K562 (cell line): Measurements from ENCODE around the gene TPX2. TPM values are rescaled to one million over a fixed set of nuclear protein-coding genes. Genes with fewer than 3 reads are reported as not detected.
A peak's percentile ranks its signal among the peaks of the same experiment; 100 is the strongest.

Experiments used
- CEBPG ChIP-seq, 3 experiments: fragments of 200-800 bp in 1 of 3; sonication (Bioruptor generic) in 1 of 3; sonication (generic) in 1 of 3; formaldehyde crosslinking in 1 of 3; IDR thresholded peaks in 2 of 3; conservative IDR thresholded peaks in 1 of 3; 2 replicates each; pipeline versions ENCODE4 v1.6.1 to v1.8.0; 2016 to 2022; ENCODE audit warnings: missing compliant biosample characterization in 2 of 3, missing genetic modification characterization in 2 of 3, mild to moderate bottlenecking in 1 of 3, missing genetic modification reagents in 1 of 3
- CHCHD3 ChIP-seq: fragments of 250-450 bp; sonication (Bioruptor Pico); IDR thresholded peaks from 2 replicates; pipeline ENCODE4 v2.1.2; 2022; ENCODE audit warnings: mild to moderate bottlenecking
- KDM4B ChIP-seq, 2 experiments: fragments of 450-650 bp in 1 of 2; sonication (generic) in 1 of 2; IDR thresholded peaks; 2 replicates each; pipeline ENCODE4 v1.6.1; 2016 to 2017; ENCODE audit warnings: borderline replicate concordance in 2 of 2, antibody characterized with exemption in 1 of 2, low read depth in 1 of 2, mild to moderate bottlenecking in 1 of 2
- MXI1 ChIP-seq: IDR thresholded peaks from 2 replicates; pipeline ENCODE4 v1.6.1; 2011; ENCODE audit warnings: low read depth, mild to moderate bottlenecking, improper control_type of control experiment, low read length
- POLR2H ChIP-seq: IDR thresholded peaks from 2 replicates; pipeline ENCODE4 v1.6.1; 2016; ENCODE audit warnings: missing genetic modification characterization, low read depth, mild to moderate bottlenecking, control low read depth, missing compliant biosample characterization, moderate library complexity
- RAD51 ChIP-seq: fragments of 450-650 bp; IDR thresholded peaks from 2 replicates; pipeline ENCODE4 v1.7.1; 2016; ENCODE audit warnings: low read depth, mild to moderate bottlenecking, borderline replicate concordance
- RCOR1 ChIP-seq, 2 experiments: IDR thresholded peaks; 2 replicates each; pipeline ENCODE4 v1.6.1; 2012; ENCODE audit warnings: low read depth in 2 of 2, low read length in 2 of 2, borderline replicate concordance in 1 of 2, improper control_type of control experiment in 1 of 2
- SREBF1 ChIP-seq: fragments of 150-350 bp; IDR thresholded peaks from 2 replicates; pipeline ENCODE4 v1.6.1; 2014; ENCODE audit warnings: antibody characterized with exemption, low read depth, low read length, borderline replicate concordance
- SREBF2 ChIP-seq: sonication (generic); formaldehyde crosslinking; IDR thresholded peaks from 2 replicates; pipeline ENCODE4 v1.4.0; 2020; ENCODE audit warnings: mild to moderate bottlenecking, missing genetic modification reagents
- TEAD1 ChIP-seq, 2 experiments: fragments of 450-650 bp in 1 of 2; sonication (generic) in 1 of 2; formaldehyde crosslinking; IDR thresholded peaks; 2 replicates each; pipeline versions ENCODE4 v1.4.0 to v1.8.0; 2020 to 2022; ENCODE audit warnings: mild to moderate bottlenecking in 2 of 2, missing genetic modification reagents in 1 of 2
- THRAP3 ChIP-seq: fragments of 450-650 bp; IDR thresholded peaks from 2 replicates; pipeline ENCODE4 v1.6.1; 2016; ENCODE audit warnings: mild to moderate bottlenecking, inconsistent platforms, borderline replicate concordance
- ZBTB17 ChIP-seq: fragments of 450-650 bp; formaldehyde crosslinking; IDR thresholded peaks from 2 replicates; pipeline ENCODE4 v1.4.0; 2020; ENCODE audit warnings: mild to moderate bottlenecking
- ZNF445 ChIP-seq: fragments of 250-450 bp; sonication (Bioruptor Pico); IDR thresholded peaks from 2 replicates; pipeline ENCODE4 v1.4.0; 2020; ENCODE audit warnings: low read depth, mild to moderate bottlenecking, moderate library complexity
- ZNF717 ChIP-seq: fragments of 250-450 bp; sonication (Bioruptor Pico); IDR thresholded peaks from 2 replicates; pipeline ENCODE4 v1.5.0; 2021
- polyA plus RNA-seq, 8 experiments: library from polyadenylated mRNA; depleted of rRNA in 4 of 8; stranded (reverse) in 5 of 8; unstranded in 3 of 8; fragments of >200 nt; fragmentation: Nextera tagmentation in 2 of 8; fragmentation: Illumina TruSeq in 1 of 8; extraction: Ambion mirVana in 2 of 8; extraction: Trizol in 1 of 8; gene quantifications; 2 replicates each; pipeline versions ENCODE4 v1.2.1 to v1.2.3, GENCODE V29; 2011 to 2014; ENCODE audit warnings: inconsistent platforms in 1 of 8, missing spikeins in 1 of 8
- total RNA-seq, 7 experiments: library from RNA; depleted of rRNA in 6 of 7; stranded (reverse); fragments of >200 nt in 6 of 7; fragmentation: Illumina TruSeq in 2 of 7; extraction: Trizol in 2 of 7; gene quantifications; 2 replicates each; pipeline versions ENCODE4 v1.2.1 to v1.2.3, GENCODE V29; 2011 to 2021; ENCODE audit warnings: low replicate concordance in 1 of 7
- TF ChIP-seq, protein P1 (sequence below), 2 experiments: fragments of 150-350 bp in 1 of 2; IDR thresholded peaks; 2 replicates each; pipeline ENCODE4 v1.6.1; 2012 to 2016; ENCODE audit warnings: low read depth in 2 of 2, low read length in 2 of 2, mild to moderate bottlenecking in 1 of 2, moderate library complexity in 1 of 2
- TF ChIP-seq, protein P2 (sequence below): sonication (generic); formaldehyde crosslinking; IDR thresholded peaks from 2 replicates; pipeline ENCODE4 v1.8.1; 2023; ENCODE audit warnings: missing genetic modification reagents, mild to moderate bottlenecking, borderline replicate concordance

The TPX2 gene
- total and polyA plus RNA-seq, 9 of the 15 experiments (the other 6 are each of a cell fraction or from before 2014, with no cell fraction given) = 48.0 to 241 (median 133) TPM

DNA sequence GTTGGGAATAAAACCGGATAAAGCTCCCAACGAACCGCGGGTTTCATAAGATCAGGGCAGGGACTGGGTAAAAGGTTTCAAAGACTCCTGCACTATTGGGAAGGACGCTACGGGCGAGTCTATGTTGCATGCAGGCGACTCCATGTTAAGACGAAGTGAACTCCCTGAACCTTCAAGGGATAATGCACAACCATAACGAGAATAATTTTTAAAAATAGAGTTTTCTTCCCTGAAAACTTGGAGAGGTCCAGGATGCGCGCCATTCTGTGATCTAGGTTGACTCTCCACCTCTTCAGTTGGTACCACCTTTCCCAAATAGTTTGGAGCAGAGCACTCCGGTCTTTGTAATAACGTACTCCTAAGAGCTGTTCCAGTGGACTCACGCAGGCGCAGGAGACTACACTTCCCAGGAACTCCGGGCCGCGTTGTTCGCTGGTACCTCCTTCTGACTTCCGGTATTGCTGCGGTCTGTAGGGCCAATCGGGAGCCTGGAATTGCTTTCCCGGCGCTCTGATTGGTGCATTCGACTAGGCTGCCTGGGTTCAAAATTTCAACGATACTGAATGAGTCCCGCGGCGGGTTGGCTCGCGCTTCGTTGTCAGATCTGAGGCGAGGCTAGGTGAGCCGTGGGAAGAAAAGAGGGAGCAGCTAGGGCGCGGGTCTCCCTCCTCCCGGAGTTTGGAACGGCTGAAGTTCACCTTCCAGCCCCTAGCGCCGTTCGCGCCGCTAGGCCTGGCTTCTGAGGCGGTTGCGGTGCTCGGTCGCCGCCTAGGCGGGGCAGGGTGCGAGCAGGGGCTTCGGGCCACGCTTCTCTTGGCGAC lies at the start of gene TPX2 (continued):
- TF ChIP-seq THRAP3 (no peak), KDM4B (IDR thresholded peaks at IDR 0.05; ENCODE audit: borderline replicate concordance in 2 of 2, low read depth in 1 of 2) (no peak), SREBF1 (0 out of 2 replicates have a peak, but pooled peaks have one; percentile 13), RCOR1 (IDR thresholded peaks at IDR 0.05; ENCODE audit: borderline replicate concordance in 1 of 2, low read depth in 2 of 2, low read length in 2 of 2) (no peak), POLR2H (tag) (peak; percentile 87), SREBF2 (CRISPR knock-in tag) (no peak), MXI1 (peak; percentile 31; the same call in 1 of the 2 replicates), CHCHD3 (no peak), CEBPG (CRISPR knock-in tag; IDR thresholded peaks at IDR 0.05) (no peak), CEBPG (tag; conservative IDR thresholded peaks at IDR 0.05 in 1 of 2, IDR thresholded peaks at IDR 0.05 in 1 of 2) (no peak), ZNF717 (CRISPR knock-in tag) (no peak), ZNF445 (CRISPR knock-in tag) (no peak), TEAD1 (CRISPR knock-in tag; IDR thresholded peaks at IDR 0.05) (0 out of 4 replicates have a peak, but pooled peaks have one; percentile 13 to 31), RAD51 (no peak), ZBTB17 (CRISPR knock-in tag) (0 out of 2 replicates have a peak, but pooled peaks have one; percentile 57)
- TF ChIP-seq, protein P1, sequence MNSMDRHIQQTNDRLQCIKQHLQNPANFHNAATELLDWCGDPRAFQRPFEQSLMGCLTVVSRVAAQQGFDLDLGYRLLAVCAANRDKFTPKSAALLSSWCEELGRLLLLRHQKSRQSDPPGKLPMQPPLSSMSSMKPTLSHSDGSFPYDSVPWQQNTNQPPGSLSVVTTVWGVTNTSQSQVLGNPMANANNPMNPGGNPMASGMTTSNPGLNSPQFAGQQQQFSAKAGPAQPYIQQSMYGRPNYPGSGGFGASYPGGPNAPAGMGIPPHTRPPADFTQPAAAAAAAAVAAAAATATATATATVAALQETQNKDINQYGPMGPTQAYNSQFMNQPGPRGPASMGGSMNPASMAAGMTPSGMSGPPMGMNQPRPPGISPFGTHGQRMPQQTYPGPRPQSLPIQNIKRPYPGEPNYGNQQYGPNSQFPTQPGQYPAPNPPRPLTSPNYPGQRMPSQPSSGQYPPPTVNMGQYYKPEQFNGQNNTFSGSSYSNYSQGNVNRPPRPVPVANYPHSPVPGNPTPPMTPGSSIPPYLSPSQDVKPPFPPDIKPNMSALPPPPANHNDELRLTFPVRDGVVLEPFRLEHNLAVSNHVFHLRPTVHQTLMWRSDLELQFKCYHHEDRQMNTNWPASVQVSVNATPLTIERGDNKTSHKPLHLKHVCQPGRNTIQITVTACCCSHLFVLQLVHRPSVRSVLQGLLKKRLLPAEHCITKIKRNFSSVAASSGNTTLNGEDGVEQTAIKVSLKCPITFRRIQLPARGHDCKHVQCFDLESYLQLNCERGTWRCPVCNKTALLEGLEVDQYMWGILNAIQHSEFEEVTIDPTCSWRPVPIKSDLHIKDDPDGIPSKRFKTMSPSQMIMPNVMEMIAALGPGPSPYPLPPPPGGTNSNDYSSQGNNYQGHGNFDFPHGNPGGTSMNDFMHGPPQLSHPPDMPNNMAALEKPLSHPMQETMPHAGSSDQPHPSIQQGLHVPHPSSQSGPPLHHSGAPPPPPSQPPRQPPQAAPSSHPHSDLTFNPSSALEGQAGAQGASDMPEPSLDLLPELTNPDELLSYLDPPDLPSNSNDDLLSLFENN (IDR thresholded peaks at IDR 0.05; ENCODE audit: low read depth in 2 of 2, low read length in 2 of 2) = peak in 1 of 2 experiments; percentile 59; a peak in 1 of 4 replicates
- TF ChIP-seq, protein P2, sequence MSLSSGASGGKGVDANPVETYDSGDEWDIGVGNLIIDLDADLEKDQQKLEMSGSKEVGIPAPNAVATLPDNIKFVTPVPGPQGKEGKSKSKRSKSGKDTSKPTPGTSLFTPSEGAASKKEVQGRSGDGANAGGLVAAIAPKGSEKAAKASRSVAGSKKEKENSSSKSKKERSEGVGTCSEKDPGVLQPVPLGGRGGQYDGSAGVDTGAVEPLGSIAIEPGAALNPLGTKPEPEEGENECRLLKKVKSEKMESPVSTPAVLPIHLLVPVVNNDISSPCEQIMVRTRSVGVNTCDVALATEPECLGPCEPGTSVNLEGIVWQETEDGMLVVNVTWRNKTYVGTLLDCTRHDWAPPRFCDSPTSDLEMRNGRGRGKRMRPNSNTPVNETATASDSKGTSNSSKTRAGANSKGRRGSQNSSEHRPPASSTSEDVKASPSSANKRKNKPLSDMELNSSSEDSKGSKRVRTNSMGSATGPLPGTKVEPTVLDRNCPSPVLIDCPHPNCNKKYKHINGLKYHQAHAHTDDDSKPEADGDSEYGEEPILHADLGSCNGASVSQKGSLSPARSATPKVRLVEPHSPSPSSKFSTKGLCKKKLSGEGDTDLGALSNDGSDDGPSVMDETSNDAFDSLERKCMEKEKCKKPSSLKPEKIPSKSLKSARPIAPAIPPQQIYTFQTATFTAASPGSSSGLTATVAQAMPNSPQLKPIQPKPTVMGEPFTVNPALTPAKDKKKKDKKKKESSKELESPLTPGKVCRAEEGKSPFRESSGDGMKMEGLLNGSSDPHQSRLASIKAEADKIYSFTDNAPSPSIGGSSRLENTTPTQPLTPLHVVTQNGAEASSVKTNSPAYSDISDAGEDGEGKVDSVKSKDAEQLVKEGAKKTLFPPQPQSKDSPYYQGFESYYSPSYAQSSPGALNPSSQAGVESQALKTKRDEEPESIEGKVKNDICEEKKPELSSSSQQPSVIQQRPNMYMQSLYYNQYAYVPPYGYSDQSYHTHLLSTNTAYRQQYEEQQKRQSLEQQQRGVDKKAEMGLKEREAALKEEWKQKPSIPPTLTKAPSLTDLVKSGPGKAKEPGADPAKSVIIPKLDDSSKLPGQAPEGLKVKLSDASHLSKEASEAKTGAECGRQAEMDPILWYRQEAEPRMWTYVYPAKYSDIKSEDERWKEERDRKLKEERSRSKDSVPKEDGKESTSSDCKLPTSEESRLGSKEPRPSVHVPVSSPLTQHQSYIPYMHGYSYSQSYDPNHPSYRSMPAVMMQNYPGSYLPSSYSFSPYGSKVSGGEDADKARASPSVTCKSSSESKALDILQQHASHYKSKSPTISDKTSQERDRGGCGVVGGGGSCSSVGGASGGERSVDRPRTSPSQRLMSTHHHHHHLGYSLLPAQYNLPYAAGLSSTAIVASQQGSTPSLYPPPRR (CRISPR knock-in tag) = no peak
